ENCODE results near the gene PSMA8. TPM values are rescaled to one million over a fixed set of nuclear protein-coding genes. Genes with fewer than 3 reads are reported as not detected.

PSMA8 gene
- total RNA-seq, 1 donor from 2014 or later = not detected

GRCh38 chr18:26176134-26176533, 42.5 kb downstream of the PSMA8 start:
- H3K4me1 Mint-ChIP-seq = no peaks in the 10 kb centered on the region
- H3K9me3 Mint-ChIP-seq = no peaks in the 10 kb centered on the region
- H3K36me3 Mint-ChIP-seq (ENCODE audit: low read depth) = no peaks in the 10 kb centered on the region
- no peak overlapping the region for H3K4me3 Mint-ChIP-seq
- DNase-seq (ENCODE audit: low read depth, low spot score) = no peak
- H3K27ac Mint-ChIP-seq (ENCODE audit: unreplicated experiment) = no peak overlapping the region
- no peaks in the 10 kb centered on the region for H3K27me3 Mint-ChIP-seq (ENCODE audit: low read depth)
- no peak for TF ChIP-seq CTCF (conservative IDR thresholded peaks at IDR 0.05)

- H3K9me3 Mint-ChIP-seq = peaks cover 3% of the 10 kb centered on the region
These were observed 47.7 kb downstream of the PSMA8 start for GRCh38 chr18:26181343-26181826.

GRCh38 chr18:26183395-26184112, 49.9 kb downstream of the PSMA8 start:
- no peak for TF ChIP-seq CTCF (conservative IDR thresholded peaks at IDR 0.05)
- Mint-ChIP-seq H3K36me3 (ENCODE audit: low read depth) (no peaks in the 10 kb centered on the region), H3K27me3 (ENCODE audit: low read depth) (no peaks in the 10 kb centered on the region), H3K27ac (ENCODE audit: unreplicated experiment) (no peak overlapping the region), H3K4me3 (no peak overlapping the region), H3K9me3 (peaks cover 6% of the 10 kb centered on the region), H3K4me1 (no peaks in the 10 kb centered on the region)
- no peak for DNase-seq (ENCODE audit: low read depth, low spot score)

More at GRCh38 chr18:26181343-26181826, 47.7 kb downstream of the PSMA8 start:
- no peak overlapping the region for H3K4me3 Mint-ChIP-seq
- H3K27me3 Mint-ChIP-seq (ENCODE audit: low read depth) = no peaks in the 10 kb centered on the region
- no peaks in the 10 kb centered on the region for H3K4me1 Mint-ChIP-seq
- DNase-seq (ENCODE audit: low read depth, low spot score) = no peak
- H3K36me3 Mint-ChIP-seq (ENCODE audit: low read depth) = no peaks in the 10 kb centered on the region
- no peak overlapping the region for H3K27ac Mint-ChIP-seq (ENCODE audit: unreplicated experiment)
- no peak for TF ChIP-seq CTCF (conservative IDR thresholded peaks at IDR 0.05)

GRCh38 chr18:26185267-26185666, 51.6 kb downstream of the PSMA8 start:
- H3K27me3 Mint-ChIP-seq (ENCODE audit: low read depth) = no peaks in the 10 kb centered on the region
- no peak overlapping the region for H3K4me3 Mint-ChIP-seq
- no peaks in the 10 kb centered on the region for H3K36me3 Mint-ChIP-seq (ENCODE audit: low read depth)

GRCh38 chr18:26190506-26190905, 56.8 kb downstream of the PSMA8 start:
- no peak for TF ChIP-seq CTCF (conservative IDR thresholded peaks at IDR 0.05)
- DNase-seq (ENCODE audit: low read depth, low spot score) = no peak
- Mint-ChIP-seq H3K4me3 (no peak overlapping the region), H3K4me1 (no peaks in the 10 kb centered on the region), H3K27ac (ENCODE audit: unreplicated experiment) (no peak overlapping the region), H3K27me3 (ENCODE audit: low read depth) (no peaks in the 10 kb centered on the region), H3K9me3 (peaks cover 4% of the 10 kb centered on the region), H3K36me3 (ENCODE audit: low read depth) (no peaks in the 10 kb centered on the region)

More at GRCh38 chr18:26185267-26185666, 51.6 kb downstream of the PSMA8 start:
- TF ChIP-seq CTCF (conservative IDR thresholded peaks at IDR 0.05) = peak; percentile 46
- Mint-ChIP-seq H3K4me1 (no peaks in the 10 kb centered on the region), H3K9me3 (peaks cover 6% of the 10 kb centered on the region), H3K27ac (ENCODE audit: unreplicated experiment) (no peak overlapping the region)
- DNase-seq (ENCODE audit: low read depth, low spot score) = no peak

All from neural crest cell (in vitro differentiated cells).